GM19455 (cell line): ENCODE results near the gene MBL2.

Experiments
- ATAC-seq: cut with Tn5 transposase; IDR thresholded peaks from one replicate; pipeline ENCODE4 v1.9.1; 2021; ENCODE audit not compliant: unreplicated experiment

Gene MBL2

DNA sequence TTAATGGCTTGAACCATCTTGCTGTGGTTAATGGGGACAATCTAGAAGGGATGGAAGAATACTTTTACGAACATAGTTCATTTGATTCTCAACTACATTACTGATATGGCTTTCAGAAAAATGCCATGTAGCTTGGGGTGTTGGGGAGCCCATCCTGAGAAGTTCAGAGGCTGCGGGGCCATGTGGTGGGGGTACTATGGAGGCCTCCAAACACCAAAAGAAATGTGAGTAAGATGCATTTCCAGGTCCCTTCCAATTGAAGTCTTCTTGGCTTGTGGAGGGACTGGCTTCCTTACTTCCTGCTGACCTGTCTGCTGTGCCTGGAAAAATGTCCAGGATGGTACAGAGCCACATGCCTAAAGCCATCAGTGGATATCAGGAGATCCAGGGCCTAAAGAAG is 1.6 kb upstream of the MBL2 start:
- no peak for ATAC-seq

DNA sequence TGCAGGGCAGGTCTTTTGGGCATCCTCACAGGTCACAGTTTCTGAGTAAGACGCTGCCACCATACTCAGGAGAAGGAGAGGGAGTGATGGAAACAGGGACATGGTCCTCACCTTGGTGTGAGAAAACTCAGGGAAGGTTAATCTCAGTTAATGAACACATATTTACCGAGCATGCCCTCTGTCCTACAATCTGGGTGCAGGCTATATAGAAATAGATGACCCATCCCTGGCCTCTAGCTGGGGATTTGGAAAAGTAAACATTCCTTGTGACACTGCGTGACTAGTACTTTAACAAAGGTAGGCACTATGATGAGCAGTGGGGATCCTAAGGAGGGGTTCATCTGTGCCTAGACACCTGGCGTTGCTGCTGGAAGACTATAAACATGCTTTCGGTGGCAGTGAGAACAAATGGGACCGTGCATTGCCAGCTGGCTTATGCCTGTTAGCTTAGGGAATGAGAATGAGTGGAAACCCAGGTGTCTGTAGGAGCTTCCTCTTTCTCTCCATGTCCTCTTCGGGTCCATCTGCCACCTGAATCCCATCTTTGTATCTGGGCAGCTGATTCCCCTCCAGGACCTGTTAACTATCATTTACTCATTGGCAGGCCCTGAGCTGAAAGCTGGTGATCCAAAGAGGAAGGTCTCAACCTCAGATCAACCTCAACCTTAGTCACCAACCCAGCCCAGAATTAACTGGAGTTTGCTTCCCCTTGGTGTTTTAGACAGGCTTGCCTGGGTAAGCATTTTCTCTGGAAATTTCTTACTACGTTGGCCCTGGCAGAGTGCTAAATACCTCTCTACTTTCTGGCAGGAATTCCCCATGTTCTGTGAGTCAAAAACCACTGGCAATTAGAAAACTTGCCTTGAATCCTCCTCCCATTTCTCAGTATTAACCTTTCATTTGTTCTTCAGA is 794 bp downstream of the MBL2 start:
- no peak for ATAC-seq

GRCh38 chr10:52770904-52771303 is 1.7 kb downstream of the MBL2 start:
- no peak for ATAC-seq

GRCh38 chr10:52769966-52770365 is 2.6 kb downstream of the MBL2 start:
- no peak for ATAC-seq

DNA sequence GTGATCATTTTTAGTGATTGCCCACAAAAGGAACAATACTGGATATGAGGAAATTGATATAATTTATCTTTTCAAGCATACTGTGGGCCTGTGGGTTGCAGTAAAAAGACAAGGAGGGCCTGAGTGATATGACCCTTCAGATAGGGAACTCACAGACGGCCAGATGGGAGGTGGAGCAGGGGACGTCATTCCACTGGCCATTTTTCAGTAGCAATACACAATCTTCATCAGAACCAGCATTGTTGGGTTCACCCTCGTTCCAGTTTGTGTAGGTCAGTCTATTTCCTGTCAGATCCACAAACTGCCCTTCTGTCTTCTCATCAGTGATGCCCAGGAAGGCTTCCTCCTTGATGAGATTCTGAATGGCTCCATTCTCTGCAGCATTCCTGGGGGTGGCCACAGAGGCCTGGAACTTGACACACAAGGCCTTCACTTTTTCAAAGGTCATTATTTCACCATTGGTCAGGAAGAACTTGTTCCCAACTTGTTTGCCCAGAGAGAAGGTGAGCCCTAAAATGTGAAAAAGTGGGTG is 4.5 kb downstream of the MBL2 start:
- ATAC-seq = no peak

DNA sequence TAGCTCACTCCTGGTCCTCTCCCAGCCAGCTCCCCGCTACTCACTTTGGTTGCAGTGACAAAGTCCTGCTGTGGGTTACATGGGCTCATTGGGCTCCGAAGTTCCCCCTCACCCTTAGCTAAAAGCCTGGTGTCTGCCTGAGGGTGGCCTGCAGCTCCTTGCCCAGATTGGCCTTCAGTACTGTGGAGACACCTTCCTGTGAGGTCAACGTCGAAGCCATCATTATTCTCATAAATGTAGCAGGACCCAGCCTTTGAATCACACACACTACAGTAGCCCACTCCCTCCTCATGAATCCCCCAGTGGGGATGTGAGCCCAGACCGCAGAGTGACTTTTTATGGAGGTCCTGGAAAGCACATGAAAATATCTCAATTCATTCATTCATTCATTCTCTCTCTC is 10.5 kb downstream of the MBL2 start:
- ATAC-seq = no peak

DNA sequence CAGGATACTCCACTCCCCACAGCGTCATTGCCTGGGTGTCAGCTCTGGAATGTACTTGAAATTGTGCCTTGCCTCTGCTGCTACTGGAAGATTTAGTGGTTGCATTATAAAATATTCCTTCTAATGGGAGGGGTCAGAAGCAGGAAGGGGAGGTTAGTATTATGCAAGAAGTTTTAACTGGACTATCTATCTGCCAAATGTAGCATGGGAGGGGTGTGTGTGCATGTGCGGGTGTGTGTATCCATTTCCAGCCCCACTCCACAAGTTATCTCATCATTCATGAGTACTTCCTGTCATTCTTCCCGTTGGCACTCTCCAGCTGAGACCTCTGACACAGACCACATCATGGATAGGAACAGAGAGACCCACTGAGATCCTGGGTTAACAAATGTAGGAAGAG is 13.4 kb downstream of the MBL2 start:
- no peak for ATAC-seq

- no peak for ATAC-seq
These were observed 14.2 kb downstream of the MBL2 start for GRCh38 chr10:52758406-52758805.

- ATAC-seq = no peak
These were observed 14.8 kb downstream of the MBL2 start for GRCh38 chr10:52757773-52758172.

DNA sequence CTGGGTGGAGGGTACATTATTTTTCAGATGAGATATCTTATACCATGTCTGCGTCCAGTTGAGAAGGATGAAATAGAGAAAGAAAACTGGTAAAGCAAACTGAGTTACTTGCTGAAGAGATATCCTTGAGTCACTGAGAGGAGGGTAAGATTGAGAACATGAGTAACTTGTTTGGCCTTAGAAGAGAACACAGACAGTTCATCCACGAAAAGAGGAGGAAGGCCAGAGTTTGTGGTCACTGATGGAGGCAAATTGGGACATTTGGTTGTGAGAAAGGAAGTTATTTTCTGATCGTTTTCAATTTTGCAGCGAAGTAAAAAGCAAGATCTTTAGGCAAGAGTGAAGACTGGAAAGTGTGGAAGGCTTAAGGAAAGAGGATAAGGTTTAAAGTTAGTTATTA is 15.6 kb downstream of the MBL2 start:
- ATAC-seq = no peak

GRCh38 chr10:52756295-52756694 is 16.3 kb downstream of the MBL2 start:
- no peak for ATAC-seq

DNA sequence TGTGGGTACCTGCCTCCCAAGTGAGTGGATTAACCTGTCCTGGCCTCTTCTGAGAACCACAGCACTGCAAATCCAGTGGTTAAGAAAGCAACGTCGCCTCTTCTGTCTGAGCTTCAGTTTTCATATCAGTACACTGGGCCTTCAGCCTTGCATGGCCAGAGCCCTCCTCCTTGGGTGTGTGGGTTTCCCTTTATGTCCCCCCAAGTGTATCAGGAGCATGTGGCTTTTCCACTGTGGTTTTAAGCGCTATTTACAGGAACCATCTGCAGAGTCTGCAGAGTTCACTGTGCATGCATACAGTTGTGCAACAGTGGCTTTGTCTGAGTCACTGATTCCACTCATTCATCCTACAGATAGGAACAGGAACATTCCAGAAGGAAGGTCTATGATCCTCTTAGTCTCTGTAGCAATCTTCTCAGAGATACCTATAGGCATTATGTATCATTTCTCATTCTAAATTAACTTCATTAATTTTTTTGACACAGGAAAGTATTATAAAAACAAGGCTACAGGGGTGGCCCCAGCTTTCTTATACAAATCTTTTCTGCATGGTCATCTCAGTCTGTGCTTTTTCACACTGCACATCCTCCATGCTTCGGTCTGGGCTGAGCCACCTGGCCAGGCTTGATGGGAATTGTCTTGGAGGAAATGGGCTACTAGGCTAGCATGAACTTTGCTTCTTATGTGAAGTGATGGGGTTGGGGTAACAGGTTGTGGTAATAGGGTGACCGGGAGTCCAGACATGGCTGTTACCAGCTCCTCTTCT is 17.1 kb downstream of the MBL2 start:
- ATAC-seq = no peak

- ATAC-seq = no peak
These were observed 19.7 kb downstream of the MBL2 start for GRCh38 chr10:52752801-52753445.

- no peak for ATAC-seq
These were observed 20.3 kb downstream of the MBL2 start for GRCh38 chr10:52752261-52752660.

- ATAC-seq = no peak
These were observed 21.2 kb downstream of the MBL2 start for GRCh38 chr10:52751337-52751736.

DNA sequence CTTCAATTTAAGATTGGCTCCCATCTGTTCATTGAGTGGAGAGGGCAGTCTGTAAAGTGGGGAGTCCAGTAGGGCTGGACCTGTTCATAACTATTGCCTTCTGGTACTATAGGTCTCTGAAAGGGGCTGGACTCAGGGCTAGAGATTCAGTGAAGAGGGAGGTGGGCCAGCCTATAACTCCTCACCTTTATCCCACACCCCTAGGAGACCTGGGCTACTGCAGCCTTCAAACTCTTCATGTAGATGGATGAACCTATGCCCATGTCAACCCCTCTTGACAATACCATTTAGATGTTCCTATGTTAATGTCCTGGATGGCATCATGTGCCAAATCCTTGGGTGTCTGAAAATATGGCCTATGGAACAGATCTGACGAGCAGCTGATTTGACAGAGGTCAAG is 22.0 kb downstream of the MBL2 start:
- no peak for ATAC-seq

- ATAC-seq = no peak
These were observed 24.9 kb downstream of the MBL2 start for GRCh38 chr10:52747694-52748093.

- no peak for ATAC-seq
These were observed 26.4 kb downstream of the MBL2 start for GRCh38 chr10:52746169-52746568.

GRCh38 chr10:52744057-52744805 is 28.4 kb downstream of the MBL2 start:
- ATAC-seq = no peak

- ATAC-seq = no peak
These were observed 29.9 kb downstream of the MBL2 start for GRCh38 chr10:52742731-52743130.

DNA sequence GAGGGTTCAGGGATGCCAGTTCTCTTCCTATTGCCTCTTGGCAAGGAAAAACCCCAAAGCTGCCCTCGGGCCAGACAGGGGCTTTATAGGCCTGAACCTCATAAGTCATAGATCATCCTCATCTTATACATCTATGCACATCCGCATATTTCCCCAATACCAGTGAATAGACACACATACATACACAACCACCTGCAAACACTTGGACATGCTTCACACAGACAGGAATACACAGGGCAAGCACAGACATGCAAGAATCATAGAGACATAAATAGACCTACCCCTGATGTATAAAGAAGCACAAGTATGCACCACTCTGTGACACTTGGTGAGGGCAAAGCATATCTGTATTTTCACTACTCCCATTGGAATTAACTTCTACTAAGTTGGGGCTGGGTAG is 30.7 kb downstream of the MBL2 start:
- no peak for ATAC-seq
